ENCODE measurements around the gene CLCN4.

Gene CLCN4

GRCh38 chrX:10155137-10155536, 1.6 kb upstream of the CLCN4 start (continued):
- TF ChIP-seq, protein P1, sequence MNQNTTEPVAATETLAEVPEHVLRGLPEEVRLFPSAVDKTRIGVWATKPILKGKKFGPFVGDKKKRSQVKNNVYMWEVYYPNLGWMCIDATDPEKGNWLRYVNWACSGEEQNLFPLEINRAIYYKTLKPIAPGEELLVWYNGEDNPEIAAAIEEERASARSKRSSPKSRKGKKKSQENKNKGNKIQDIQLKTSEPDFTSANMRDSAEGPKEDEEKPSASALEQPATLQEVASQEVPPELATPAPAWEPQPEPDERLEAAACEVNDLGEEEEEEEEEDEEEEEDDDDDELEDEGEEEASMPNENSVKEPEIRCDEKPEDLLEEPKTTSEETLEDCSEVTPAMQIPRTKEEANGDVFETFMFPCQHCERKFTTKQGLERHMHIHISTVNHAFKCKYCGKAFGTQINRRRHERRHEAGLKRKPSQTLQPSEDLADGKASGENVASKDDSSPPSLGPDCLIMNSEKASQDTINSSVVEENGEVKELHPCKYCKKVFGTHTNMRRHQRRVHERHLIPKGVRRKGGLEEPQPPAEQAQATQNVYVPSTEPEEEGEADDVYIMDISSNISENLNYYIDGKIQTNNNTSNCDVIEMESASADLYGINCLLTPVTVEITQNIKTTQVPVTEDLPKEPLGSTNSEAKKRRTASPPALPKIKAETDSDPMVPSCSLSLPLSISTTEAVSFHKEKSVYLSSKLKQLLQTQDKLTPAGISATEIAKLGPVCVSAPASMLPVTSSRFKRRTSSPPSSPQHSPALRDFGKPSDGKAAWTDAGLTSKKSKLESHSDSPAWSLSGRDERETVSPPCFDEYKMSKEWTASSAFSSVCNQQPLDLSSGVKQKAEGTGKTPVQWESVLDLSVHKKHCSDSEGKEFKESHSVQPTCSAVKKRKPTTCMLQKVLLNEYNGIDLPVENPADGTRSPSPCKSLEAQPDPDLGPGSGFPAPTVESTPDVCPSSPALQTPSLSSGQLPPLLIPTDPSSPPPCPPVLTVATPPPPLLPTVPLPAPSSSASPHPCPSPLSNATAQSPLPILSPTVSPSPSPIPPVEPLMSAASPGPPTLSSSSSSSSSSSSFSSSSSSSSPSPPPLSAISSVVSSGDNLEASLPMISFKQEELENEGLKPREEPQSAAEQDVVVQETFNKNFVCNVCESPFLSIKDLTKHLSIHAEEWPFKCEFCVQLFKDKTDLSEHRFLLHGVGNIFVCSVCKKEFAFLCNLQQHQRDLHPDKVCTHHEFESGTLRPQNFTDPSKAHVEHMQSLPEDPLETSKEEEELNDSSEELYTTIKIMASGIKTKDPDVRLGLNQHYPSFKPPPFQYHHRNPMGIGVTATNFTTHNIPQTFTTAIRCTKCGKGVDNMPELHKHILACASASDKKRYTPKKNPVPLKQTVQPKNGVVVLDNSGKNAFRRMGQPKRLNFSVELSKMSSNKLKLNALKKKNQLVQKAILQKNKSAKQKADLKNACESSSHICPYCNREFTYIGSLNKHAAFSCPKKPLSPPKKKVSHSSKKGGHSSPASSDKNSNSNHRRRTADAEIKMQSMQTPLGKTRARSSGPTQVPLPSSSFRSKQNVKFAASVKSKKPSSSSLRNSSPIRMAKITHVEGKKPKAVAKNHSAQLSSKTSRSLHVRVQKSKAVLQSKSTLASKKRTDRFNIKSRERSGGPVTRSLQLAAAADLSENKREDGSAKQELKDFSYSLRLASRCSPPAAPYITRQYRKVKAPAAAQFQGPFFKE (tag by site-specific recombination; IDR thresholded peaks at IDR 0.05; ENCODE audit: borderline replicate concordance): no peak
- TF ChIP-seq GLI4 (tag by site-specific recombination; IDR thresholded peaks at IDR 0.05) (no peak), ZNF571 (tag by site-specific recombination; IDR thresholded peaks at IDR 0.05) (no peak), ZNF423 (tag by site-specific recombination; IDR thresholded peaks at IDR 0.05) (no peak), ZNF157 (tag by site-specific recombination; IDR thresholded peaks at IDR 0.05) (no peak)

GRCh38 chrX:10157032-10157341, 212 bp downstream of the CLCN4 start:
- CTCF ChIA-PET: no interaction called here
- Histone ChIP-seq H3K27ac (ENCODE audit: extremely low read depth, low read depth, low read length) (no peak overlapping the region), H3K9me3 (ENCODE audit: control insufficient read depth, insufficient read depth, low read depth, low read length) (no peaks in the 10 kb centered on the region), H3K4me1 (ENCODE audit: control insufficient read depth, insufficient read depth, low read length) (no peaks in the 10 kb centered on the region), H3K4me3 (ENCODE audit: low read depth, low read length) (peak overlapping the region; percentile 21), H3K36me3 (ENCODE audit: control insufficient read depth in 2 of 2, insufficient read depth in 1 of 2, low read length in 2 of 2) (peaks cover 0 to 15% of the 10 kb centered on the region in 2 experiments; a peak in 1 of 3 replicates)
- TF ChIP-seq ZNF664 (tag by site-specific recombination; IDR thresholded peaks at IDR 0.05): no peak
- TF ChIP-seq TCF7L2 (IDR thresholded peaks at IDR 0.05; ENCODE audit: borderline replicate concordance, low read depth, low read length): peak; percentile 91
- no peak for TF ChIP-seq ZNF394 (tag by site-specific recombination; IDR thresholded peaks at IDR 0.05; ENCODE audit: borderline replicate concordance)
- TF ChIP-seq ZNF274 (IDR thresholded peaks at IDR 0.05; ENCODE audit: low read length): no peak
- no peak for TF ChIP-seq ZNF274 (tag by site-specific recombination; IDR thresholded peaks at IDR 0.05; ENCODE audit: borderline replicate concordance)
- TF ChIP-seq ZNF121 (tag by site-specific recombination; IDR thresholded peaks at IDR 0.05): no peak
- POLR2A ChIA-PET: no interaction called here

- no peak overlapping the region; the same call in 1 of the 2 replicates for H3K4me3 ChIP-seq (ENCODE audit: low read depth, low read length)
- H3K4me1 ChIP-seq (ENCODE audit: control insufficient read depth, insufficient read depth, low read length): no peaks in the 10 kb centered on the region
- no peak overlapping the region for H3K27ac ChIP-seq (ENCODE audit: extremely low read depth, low read depth, low read length)
- POLR2A ChIA-PET: no interaction called here
- peaks cover 0 to 15% of the 10 kb centered on the region in 2 experiments; a peak in 1 of 3 replicates for H3K36me3 ChIP-seq (ENCODE audit: control insufficient read depth in 2 of 2, insufficient read depth in 1 of 2, low read length in 2 of 2)
- CTCF ChIA-PET: no interaction called here
- H3K9me3 ChIP-seq (ENCODE audit: control insufficient read depth, insufficient read depth, low read depth, low read length): no peaks in the 10 kb centered on the region
- TF ChIP-seq ZNF146 (tag by site-specific recombination; IDR thresholded peaks at IDR 0.05) (no peak), ZNF585B (tag by site-specific recombination; IDR thresholded peaks at IDR 0.05) (no peak), WT1 (tag by site-specific recombination; IDR thresholded peaks at IDR 0.05) (no peak), KLF8 (tag by site-specific recombination; IDR thresholded peaks at IDR 0.05) (no peak), HOXD13 (CRISPR knock-in tag; IDR thresholded peaks at IDR 0.05; ENCODE audit: borderline replicate concordance) (no peak), ZNF18 (tag by site-specific recombination; IDR thresholded peaks at IDR 0.05) (no peak), ZBTB20 (tag by site-specific recombination; IDR thresholded peaks at IDR 0.05) (no peak), ZNF624 (tag by site-specific recombination; IDR thresholded peaks at IDR 0.05) (no peak), ZNF391 (tag by site-specific recombination; IDR thresholded peaks at IDR 0.05; ENCODE audit: borderline replicate concordance, low read depth) (no peak), ZNF580 (tag by site-specific recombination; IDR thresholded peaks at IDR 0.05) (no peak), ZNF654 (tag by site-specific recombination; IDR thresholded peaks at IDR 0.05; ENCODE audit: low read depth) (no peak), ZNF76 (tag by site-specific recombination; IDR thresholded peaks at IDR 0.05; ENCODE audit: borderline replicate concordance, low read depth) (no peak), KLF17 (tag by site-specific recombination; IDR thresholded peaks at IDR 0.05) (no peak), ZNF114 (tag by site-specific recombination; IDR thresholded peaks at IDR 0.05) (no peak), ZNF555 (tag by site-specific recombination; conservative IDR thresholded peaks at IDR 0.05) (no peak), ZNF747 (tag by site-specific recombination; IDR thresholded peaks at IDR 0.05) (no peak), GLI2 (tag by site-specific recombination; IDR thresholded peaks at IDR 0.05; ENCODE audit: borderline replicate concordance, low read depth) (no peak)
Measured at GRCh38 chrX:10157543-10157942, 768 bp downstream of the CLCN4 start.

Data from HEK293 (cell line).